Measurements from ENCODE around the gene FOXF1.

Gene FOXF1

GRCh38 chr16:86514481-86515376, 4.4 kb downstream of the FOXF1 start:
- H3K9me3 Mint-ChIP-seq: no peaks in the 10 kb centered on the region
- no peaks in the 10 kb centered on the region for H3K36me3 Mint-ChIP-seq (ENCODE audit: low read depth)
- no peak overlapping the region for H3K4me3 Mint-ChIP-seq
- H3K27me3 Mint-ChIP-seq (ENCODE audit: low read depth): peaks cover 75% of the 10 kb centered on the region
- peaks cover 10% of the 10 kb centered on the region for H3K4me1 Mint-ChIP-seq (ENCODE audit: low read depth)
- DNase-seq (ENCODE audit: low spot score): no peak
- no peak overlapping the region for H3K27ac Mint-ChIP-seq

DNA sequence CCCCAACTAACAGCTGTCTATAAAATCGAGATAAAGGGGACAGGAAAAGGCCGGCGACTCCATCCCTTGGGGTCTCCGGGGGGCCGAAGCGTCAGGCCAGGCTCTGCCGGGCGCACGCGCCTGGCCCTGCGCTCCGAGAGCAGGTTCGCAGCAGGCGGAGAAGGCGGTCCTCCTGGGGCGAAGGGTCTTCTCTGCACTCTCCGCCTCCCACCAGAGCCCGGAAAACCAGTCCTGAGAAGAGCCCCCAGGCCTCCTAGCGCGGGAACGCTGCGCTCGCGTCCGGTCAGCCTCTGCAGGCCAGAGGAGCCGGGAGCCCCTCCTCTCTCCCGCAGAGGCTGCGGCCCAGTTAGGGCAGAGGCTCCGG, 5.1 kb downstream of the FOXF1 start:
- DNase-seq (ENCODE audit: low spot score): no peak
- no peak overlapping the region for H3K4me3 Mint-ChIP-seq
- H3K27me3 Mint-ChIP-seq (ENCODE audit: low read depth): peaks cover 75% of the 10 kb centered on the region
- H3K9me3 Mint-ChIP-seq: no peaks in the 10 kb centered on the region
- H3K4me1 Mint-ChIP-seq (ENCODE audit: low read depth): peaks cover 13% of the 10 kb centered on the region
- H3K27ac Mint-ChIP-seq: no peak overlapping the region
- no peaks in the 10 kb centered on the region for H3K36me3 Mint-ChIP-seq (ENCODE audit: low read depth)

DNA sequence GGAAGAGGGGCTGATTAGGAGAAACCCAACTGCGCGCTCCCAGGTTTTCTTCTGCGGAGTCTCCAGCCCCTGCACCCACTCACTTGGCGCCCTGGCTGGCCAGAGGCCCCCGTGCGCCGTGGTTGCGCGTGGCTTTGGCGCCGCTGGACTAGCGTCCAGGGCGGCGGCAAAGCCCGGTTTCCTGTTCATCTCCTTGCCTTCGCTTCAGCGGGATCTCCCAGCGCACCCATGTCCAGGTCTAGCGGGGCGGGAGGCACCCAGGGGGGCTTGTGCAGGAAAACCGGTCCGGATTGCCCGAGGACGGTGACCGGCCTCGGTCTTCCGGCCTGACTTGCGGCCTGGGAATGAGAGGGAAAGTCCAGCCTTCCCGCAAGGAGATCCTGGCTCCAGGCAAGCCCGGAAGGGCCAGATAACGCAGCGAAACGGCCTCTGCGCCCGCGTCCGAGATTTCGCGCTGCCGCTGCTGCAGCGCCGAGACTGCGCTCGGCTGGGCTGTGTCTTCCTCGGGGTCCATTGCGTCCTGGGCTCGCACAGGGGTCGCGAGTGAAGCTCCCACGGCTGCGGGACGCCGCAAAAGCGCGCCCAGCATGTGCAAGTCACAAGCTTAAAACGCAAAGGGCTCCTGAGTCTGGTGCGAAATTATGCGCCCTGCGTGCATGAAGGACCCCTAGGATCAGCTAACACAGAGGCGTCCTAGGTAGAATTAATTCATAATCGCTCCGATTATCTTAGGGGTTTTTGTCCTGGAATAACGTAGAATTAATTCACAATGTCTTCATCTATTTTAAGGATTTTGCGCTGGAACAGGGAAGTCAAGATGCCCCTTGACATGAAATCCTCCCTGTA, 5.7 kb downstream of the FOXF1 start:
- Mint-ChIP-seq H3K27ac (no peak overlapping the region), H3K4me1 (ENCODE audit: low read depth) (peaks cover 10% of the 10 kb centered on the region)
- no peak for DNase-seq (ENCODE audit: low spot score)

DNA sequence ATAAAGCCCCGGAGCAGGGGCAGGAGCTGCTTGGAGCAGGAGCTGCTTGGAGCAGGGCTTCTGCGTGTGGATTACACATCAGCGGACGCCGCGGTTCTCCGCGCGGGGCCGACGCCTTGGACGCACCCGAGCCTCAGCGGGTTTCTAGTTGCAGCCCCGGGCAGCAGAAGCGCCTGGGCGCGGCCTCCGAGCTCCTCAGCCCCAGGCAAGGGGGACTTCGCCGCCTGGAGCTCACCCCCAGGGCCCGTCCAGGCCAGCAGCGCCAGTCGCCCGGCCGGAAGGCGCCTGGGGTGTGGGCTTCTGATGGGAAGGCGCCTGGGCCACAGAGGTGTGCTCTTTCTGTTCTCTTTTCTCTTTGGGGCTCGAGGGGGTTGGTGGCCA, 6.3 kb downstream of the FOXF1 start:
- Mint-ChIP-seq H3K4me1 (ENCODE audit: low read depth) (peaks cover 9% of the 10 kb centered on the region), H3K27me3 (ENCODE audit: low read depth) (peaks cover 68% of the 10 kb centered on the region), H3K9me3 (no peaks in the 10 kb centered on the region), H3K27ac (no peak overlapping the region), H3K36me3 (ENCODE audit: low read depth) (no peaks in the 10 kb centered on the region), H3K4me3 (no peak overlapping the region)
- no peak for DNase-seq (ENCODE audit: low spot score)

More for the DNA sequence above, 5.7 kb downstream of the FOXF1 start:
- H3K4me3 Mint-ChIP-seq: no peak overlapping the region
- peaks cover 72% of the 10 kb centered on the region for H3K27me3 Mint-ChIP-seq (ENCODE audit: low read depth)
- no peaks in the 10 kb centered on the region for H3K9me3 Mint-ChIP-seq
- no peaks in the 10 kb centered on the region for H3K36me3 Mint-ChIP-seq (ENCODE audit: low read depth)

DNA sequence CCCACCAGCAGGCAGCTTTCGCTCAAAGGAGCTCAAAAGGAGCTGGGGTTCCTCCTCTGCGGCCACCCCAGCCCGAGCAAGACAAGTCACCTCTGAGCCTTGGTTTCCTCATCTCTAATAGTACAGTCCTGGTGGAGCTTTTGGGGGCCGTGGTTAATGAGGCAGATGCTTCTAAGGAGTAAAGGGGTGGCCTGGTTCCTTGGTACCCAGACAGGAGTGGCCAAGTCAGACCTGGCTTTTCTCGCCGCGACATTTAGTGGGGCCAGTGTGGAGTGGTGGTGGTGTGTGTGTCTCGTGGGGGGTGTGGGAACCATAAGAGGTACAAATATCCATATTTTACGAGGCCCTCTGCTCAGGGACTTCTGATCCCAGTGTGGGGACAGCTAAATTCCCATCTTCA, 6.7 kb downstream of the FOXF1 start:
- Mint-ChIP-seq H3K9me3 (no peaks in the 10 kb centered on the region), H3K4me3 (no peak overlapping the region), H3K36me3 (ENCODE audit: low read depth) (no peaks in the 10 kb centered on the region)

DNA sequence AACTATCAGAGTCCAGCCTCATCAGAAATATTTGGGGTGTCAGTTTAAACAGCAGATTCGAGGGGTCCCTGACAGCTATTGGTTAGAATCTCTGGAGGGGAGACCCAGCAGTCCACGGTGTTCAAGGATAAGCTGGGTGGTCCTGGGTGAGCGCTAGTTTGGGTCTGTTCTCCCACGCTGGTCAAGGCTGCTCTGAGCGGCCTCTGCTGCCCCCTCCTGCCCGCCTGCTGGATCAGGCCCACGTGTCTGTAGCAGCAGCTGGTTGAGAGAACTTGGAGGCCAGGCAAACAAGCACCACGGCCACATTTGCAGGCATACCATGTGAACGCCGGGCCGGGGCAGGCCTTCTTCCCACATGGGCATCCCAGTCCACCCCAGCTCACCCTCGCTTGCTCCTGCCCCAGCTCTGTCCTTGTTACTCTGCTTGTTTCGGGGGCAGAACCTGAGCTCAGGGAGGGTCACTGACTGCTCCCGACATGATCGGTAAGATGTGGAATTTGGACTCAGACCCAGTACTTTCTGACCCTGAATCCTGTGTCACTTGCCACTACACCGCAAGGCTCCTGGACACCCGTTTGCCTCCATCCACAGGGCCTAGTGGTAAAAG, 7.4 kb downstream of the FOXF1 start:
- no peak for DNase-seq (ENCODE audit: low spot score)
- no peaks in the 10 kb centered on the region for H3K9me3 Mint-ChIP-seq
- H3K27ac Mint-ChIP-seq: no peak overlapping the region
- H3K4me3 Mint-ChIP-seq: no peak overlapping the region
- peaks cover 9% of the 10 kb centered on the region for H3K4me1 Mint-ChIP-seq (ENCODE audit: low read depth)
- H3K27me3 Mint-ChIP-seq (ENCODE audit: low read depth): peaks cover 61% of the 10 kb centered on the region
- H3K36me3 Mint-ChIP-seq (ENCODE audit: low read depth): no peaks in the 10 kb centered on the region

More for the DNA sequence above, 6.7 kb downstream of the FOXF1 start:
- DNase-seq (ENCODE audit: low spot score): no peak
- Mint-ChIP-seq H3K27ac (no peak overlapping the region), H3K27me3 (ENCODE audit: low read depth) (peaks cover 66% of the 10 kb centered on the region), H3K4me1 (ENCODE audit: low read depth) (peaks cover 9% of the 10 kb centered on the region)

DNA sequence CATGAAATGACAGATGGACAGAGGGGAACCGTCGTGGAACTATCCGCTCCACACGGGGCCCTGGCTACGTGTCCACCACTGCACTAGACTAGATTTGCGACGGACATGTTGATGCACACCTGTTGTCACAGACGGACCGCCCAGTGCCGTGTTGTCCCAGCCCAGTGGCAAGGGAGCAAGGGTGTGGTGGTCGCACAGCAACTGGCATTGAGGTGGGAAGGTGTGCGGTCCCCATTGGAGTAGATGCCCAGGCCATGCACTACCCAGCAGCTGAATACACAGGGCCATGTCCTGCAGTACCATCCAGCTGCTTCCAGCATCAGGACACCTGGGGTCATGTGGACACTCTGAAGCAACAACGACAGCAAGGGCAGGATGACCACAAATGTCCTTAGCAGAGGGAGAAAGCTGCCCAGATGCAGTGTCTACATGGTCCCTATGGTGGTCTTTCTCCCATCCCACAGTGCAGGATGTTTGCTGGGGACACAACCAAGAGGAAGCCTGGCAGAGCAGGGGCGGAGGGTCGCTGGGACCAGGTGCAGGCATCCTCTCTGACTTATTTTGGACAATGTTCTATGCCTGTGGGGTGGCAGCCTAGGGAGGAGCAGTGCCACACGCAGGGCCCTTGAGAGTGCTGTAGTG, 8.8 kb downstream of the FOXF1 start:
- no peak for DNase-seq (ENCODE audit: low spot score)
- no peak overlapping the region for H3K4me3 Mint-ChIP-seq
- no peaks in the 10 kb centered on the region for H3K36me3 Mint-ChIP-seq (ENCODE audit: low read depth)
- peaks cover 5% of the 10 kb centered on the region for H3K4me1 Mint-ChIP-seq (ENCODE audit: low read depth)
- no peaks in the 10 kb centered on the region for H3K9me3 Mint-ChIP-seq
- H3K27me3 Mint-ChIP-seq (ENCODE audit: low read depth): peaks cover 48% of the 10 kb centered on the region
- H3K27ac Mint-ChIP-seq: no peak overlapping the region

GRCh38 chr16:86519649-86520316, 9.5 kb downstream of the FOXF1 start:
- Mint-ChIP-seq H3K36me3 (ENCODE audit: low read depth) (no peaks in the 10 kb centered on the region), H3K9me3 (no peaks in the 10 kb centered on the region), H3K27ac (no peak overlapping the region), H3K4me3 (no peak overlapping the region), H3K27me3 (ENCODE audit: low read depth) (peaks cover 41% of the 10 kb centered on the region), H3K4me1 (ENCODE audit: low read depth) (peaks cover 5% of the 10 kb centered on the region)
- peak; percentile 53 for DNase-seq (ENCODE audit: low spot score)

DNA sequence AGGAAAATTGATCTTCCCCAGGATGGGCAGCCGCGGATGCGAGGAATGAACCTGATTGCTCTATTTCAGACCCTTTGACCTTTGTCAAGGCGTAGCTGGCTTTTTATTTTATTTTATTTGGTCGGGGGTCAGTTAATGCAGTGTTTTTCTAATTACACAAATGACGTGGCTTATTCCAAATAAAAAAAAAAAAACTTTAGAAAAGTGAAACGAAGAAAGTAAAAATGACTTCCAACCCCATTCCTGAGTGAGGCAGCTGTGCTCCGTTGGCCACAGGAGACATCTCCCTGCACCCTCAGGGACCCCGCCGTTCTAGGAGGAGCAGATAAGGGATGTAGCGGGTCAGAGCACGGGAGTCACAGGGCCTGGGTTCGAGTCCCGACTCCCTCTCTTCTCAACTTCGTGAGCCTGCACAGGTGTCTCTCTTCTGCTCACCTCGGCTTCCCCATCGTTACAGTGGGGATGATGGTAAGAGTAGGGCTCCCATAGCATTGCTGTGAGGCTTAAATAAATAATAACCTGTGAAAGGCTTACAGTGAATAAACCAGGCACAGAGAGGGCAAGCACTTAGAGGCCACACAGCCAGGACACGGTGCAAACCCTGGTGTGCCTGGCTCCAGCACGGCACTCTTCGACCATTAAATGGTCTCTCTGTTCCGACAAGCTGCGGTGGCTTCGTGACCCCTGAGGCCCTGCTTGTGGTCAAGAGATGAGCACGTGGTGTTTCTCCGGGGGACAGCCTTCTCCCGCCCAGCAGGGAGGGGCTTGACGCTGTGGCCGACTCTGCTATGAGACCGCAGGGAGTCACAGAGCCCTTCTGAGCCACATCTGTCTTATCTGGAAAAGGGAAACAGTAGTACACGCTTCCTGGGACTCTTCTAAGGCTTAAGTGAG, 10.2 kb downstream of the FOXF1 start:
- H3K36me3 Mint-ChIP-seq (ENCODE audit: low read depth): no peaks in the 10 kb centered on the region
- DNase-seq (ENCODE audit: low spot score): no peak
- peaks cover 35% of the 10 kb centered on the region for H3K27me3 Mint-ChIP-seq (ENCODE audit: low read depth)
- H3K9me3 Mint-ChIP-seq: no peaks in the 10 kb centered on the region
- H3K27ac Mint-ChIP-seq: no peak overlapping the region
- H3K4me1 Mint-ChIP-seq (ENCODE audit: low read depth): peaks cover 5% of the 10 kb centered on the region
- H3K4me3 Mint-ChIP-seq: no peak overlapping the region

GRCh38 chr16:86521236-86522197, 11.2 kb downstream of the FOXF1 start:
- H3K4me3 Mint-ChIP-seq: no peak overlapping the region
- H3K27ac Mint-ChIP-seq: no peak overlapping the region
- DNase-seq (ENCODE audit: low spot score): no peak
- peaks cover 5% of the 10 kb centered on the region for H3K4me1 Mint-ChIP-seq (ENCODE audit: low read depth)
- no peaks in the 10 kb centered on the region for H3K36me3 Mint-ChIP-seq (ENCODE audit: low read depth)
- H3K27me3 Mint-ChIP-seq (ENCODE audit: low read depth): peaks cover 29% of the 10 kb centered on the region
- no peaks in the 10 kb centered on the region for H3K9me3 Mint-ChIP-seq

DNA sequence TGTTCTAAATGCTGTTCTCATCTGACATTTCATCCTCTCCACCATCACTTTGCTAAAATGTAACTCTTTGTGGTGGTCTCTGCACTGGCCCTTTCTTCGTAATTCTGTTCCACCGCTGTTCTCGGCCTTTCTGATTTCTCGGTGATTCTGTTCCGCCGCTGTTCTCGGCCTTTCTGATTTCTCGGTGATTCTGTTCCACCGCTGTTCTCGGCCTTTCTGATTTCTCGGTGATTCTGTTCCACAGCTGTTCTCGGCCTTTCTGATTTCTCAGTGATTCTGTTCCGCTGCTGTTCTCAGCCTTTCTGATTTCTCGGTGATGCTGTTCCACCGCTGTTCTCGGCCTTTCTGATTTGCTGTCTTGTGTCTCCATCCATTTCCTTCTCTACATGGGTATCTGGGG, 12.3 kb downstream of the FOXF1 start:
- Mint-ChIP-seq H3K4me3 (no peak overlapping the region), H3K4me1 (ENCODE audit: low read depth) (peaks cover 5% of the 10 kb centered on the region), H3K27ac (no peak overlapping the region), H3K36me3 (ENCODE audit: low read depth) (no peaks in the 10 kb centered on the region), H3K27me3 (ENCODE audit: low read depth) (peaks cover 20% of the 10 kb centered on the region), H3K9me3 (no peaks in the 10 kb centered on the region)
- no peak for DNase-seq (ENCODE audit: low spot score)
